Measurements from ENCODE around the gene OSBPL10. TPM values are rescaled to one million over a fixed set of nuclear protein-coding genes. Genes with fewer than 3 reads are reported as not detected.

Gene OSBPL10
- total and polyA plus RNA-seq, 2 of the 8 experiments (the other 6 are each of a cell fraction or from before 2014, with no cell fraction given) = 26.2 to 86.7 TPM

- Histone ChIP-seq H2AK5ac (ENCODE audit: low read depth, low read length) (no peak overlapping the region), H3K4ac (replicated peaks; ENCODE audit: insufficient read length, low read depth, low read length) (no peak overlapping the region), H2BK20ac (ENCODE audit: low read length) (no peak overlapping the region), H3K4me3 (ENCODE audit: extremely low read depth in 1 of 4, insufficient read depth in 2 of 4, low read depth in 3 of 4, low read length in 4 of 4) (no peak overlapping the region; a peak in 1 of 8 replicates), H2BK12ac (ENCODE audit: low read depth, low read length) (no peak overlapping the region), H2AFZ (ENCODE audit: low read length) (no peak overlapping the region), H3K14ac (ENCODE audit: insufficient read length) (no peak overlapping the region), H3K36me3 (ENCODE audit: control insufficient read depth in 2 of 4, insufficient read depth in 4 of 4, low read length in 3 of 4) (no peaks in the 10 kb centered on the region), H3K9ac (replicated peaks in 1 of 4; ENCODE audit: extremely low read depth in 1 of 4, low read depth in 3 of 4, low read length in 3 of 4) (no peak overlapping the region), H3K9me3 (ENCODE audit: insufficient read depth in 2 of 2, low read depth in 1 of 2, low read length in 1 of 2) (no peaks in the 10 kb centered on the region), H3K4me2 (ENCODE audit: insufficient read depth in 1 of 2, low read depth in 2 of 2, low read length in 2 of 2) (no peak overlapping the region), H4K5ac (ENCODE audit: insufficient read length, low read depth, low read length) (peak overlapping the region; percentile 91), H3K56ac (replicated peaks; ENCODE audit: insufficient read length, low read depth, low read length) (no peak overlapping the region), H2BK15ac (ENCODE audit: low read length) (no peak overlapping the region), H3K23ac (ENCODE audit: insufficient read length) (no peak overlapping the region), H4K91ac (replicated peaks; ENCODE audit: insufficient read length, low read length) (no peak overlapping the region), H3K4me1 (replicated peaks in 1 of 4; ENCODE audit: control insufficient read depth in 3 of 4, insufficient read depth in 4 of 4, low read length in 3 of 4) (peaks cover 2 to 18% (median 5%) of the 10 kb centered on the region in 4 experiments; a peak in 5 of 7 replicates), H3K23me2 (ENCODE audit: low read depth, low read length) (peaks cover 3% of the 10 kb centered on the region; the same call in 1 of the 2 replicates), H4K20me1 (replicated peaks in 1 of 2; ENCODE audit: control insufficient read depth in 1 of 2, insufficient read depth in 2 of 2, low read length in 2 of 2) (no peaks in the 10 kb centered on the region), H3K27me3 (replicated peaks in 1 of 4; ENCODE audit: control insufficient read depth in 3 of 4, extremely low read depth in 1 of 4, insufficient read depth in 3 of 4, low read length in 3 of 4) (no peaks in the 10 kb centered on the region), H3K79me2 (ENCODE audit: control insufficient read depth in 1 of 2, insufficient read depth in 2 of 2, low read length in 2 of 2) (peaks cover 12 to 85% of the 10 kb centered on the region in 2 experiments), H2BK5ac (ENCODE audit: low read depth, low read length) (no peak overlapping the region), H2BK120ac (replicated peaks; ENCODE audit: low read depth, low read length) (no peak overlapping the region), H3K79me1 (ENCODE audit: low read depth, low read length) (peaks cover 10% of the 10 kb centered on the region; the same call in 1 of the 2 replicates), H3K27ac (ENCODE audit: low read depth, low read length) (no peak overlapping the region), H3K18ac (ENCODE audit: extremely low read depth, low read length) (no peak overlapping the region), H4K8ac (ENCODE audit: extremely low read depth, insufficient read depth, low read length) (no peak overlapping the region)
- WGBS, 2 experiments (ENCODE audit: extremely low coverage in 1 of 2, insufficient coverage in 1 of 2, insufficient read length in 1 of 2, insufficient replicate concordance in 2 of 2, low coverage in 1 of 2, low lambda C conversion rate in 2 of 2, missing lambda C conversion rate in 1 of 2) = 67% methylated on average over 1 of the region's 1 CpG; no CpG with 5 or more reads in 1 of the 2 experiments
- FAIRE-seq = no peak
- POLR2A ChIA-PET (ENCODE audit: partially characterized antibody) = interaction anchor here (0.9 to 1.3 kb wide), 3 partner anchors 11 to 222 kb away, joined by 4 to 7 read pairs (median 6); no protein-coding TSS in a partner anchor
- no peak for TF ChIP-seq CBX5 (IDR thresholded peaks at IDR 0.05; ENCODE audit: low read depth, low read length)
- no peak for TF ChIP-seq POLR2AphosphoS5 (IDR thresholded peaks at IDR 0.05; ENCODE audit: low read depth, low read length)
- no peak for TF ChIP-seq USF2 (IDR thresholded peaks at IDR 0.05; ENCODE audit: low read length)
- TF ChIP-seq ASH2L (IDR thresholded peaks at IDR 0.05; ENCODE audit: low read length) = no peak
- no peak for TF ChIP-seq CBX8 (IDR thresholded peaks at IDR 0.05; ENCODE audit: borderline replicate concordance, low read depth, low read length)
- no peak for TF ChIP-seq YY1 (IDR thresholded peaks at IDR 0.05; ENCODE audit: low read depth, low read length)
- no peak for DNase-seq (ENCODE audit: low read depth in 1 of 2, low spot score in 2 of 2)
- CTCF ChIA-PET (ENCODE audit: partially characterized antibody) = interaction anchor here (0.6 to 1.2 kb wide), 5 partner anchors 25 to 920 kb away, joined by 3 to 4 read pairs (median 3); no protein-coding TSS in a partner anchor
Measured at GRCh38 chr3:31934018-31934417, 47.0 kb downstream of the OSBPL10 start.
